Activated T-helper 2 cell treated with anti-CD3 and anti-CD28 coated beads, Interferon-gamma antibody, Interleukin-2, Interleukin-4, amounts not matched to agents 10 μg/mL and 5 μg/mL and 100 μg/mL, durations not matched to agents 14 hours and 24 hours and 36 hours (primary cell): ENCODE data around the gene PDCD11. TPM values are rescaled to one million over a fixed set of nuclear protein-coding genes. Genes with fewer than 3 reads are reported as not detected.
A peak's percentile ranks its signal among the peaks of the same experiment; 100 is the strongest.

Experiments used
- DNase-seq: peaks from one replicate; pipeline ENCODE4 v3.0.0; 2021; ENCODE audit warnings: low spot score
- H3K27ac Mint-ChIP-seq: one replicate; pipeline ENCODE4 v1.8.0; 2021; ENCODE audit warnings: mixed read lengths
- H3K27me3 Mint-ChIP-seq: one replicate; pipeline ENCODE4 v1.8.0; 2021; ENCODE audit warnings: low read depth, mixed read lengths
- H3K36me3 Mint-ChIP-seq: one replicate; pipeline ENCODE4 v1.8.0; 2021; ENCODE audit warnings: low read depth, mixed read lengths
- H3K4me1 Mint-ChIP-seq: one replicate; pipeline ENCODE4 v1.8.0; 2021; ENCODE audit warnings: low read depth, mixed read lengths
- H3K4me3 Mint-ChIP-seq: one replicate; pipeline ENCODE4 v1.8.0; 2021; ENCODE audit warnings: low read depth, mild to moderate bottlenecking, moderate library complexity, mixed read lengths
- H3K9me3 Mint-ChIP-seq: one replicate; pipeline ENCODE4 v1.8.0; 2021; ENCODE audit warnings: mixed read lengths
- intact Hi-C: fragments of 100-400 bp; cut with micrococcal nuclease; formaldehyde crosslinking; loops from one replicate; pipeline ENCODE4 v1.15.1; 2023
- total RNA-seq: library from RNA; stranded (reverse); gene quantifications from 2 replicates; pipeline ENCODE4 v1.2.3, GENCODE V29; 2022

Gene PDCD11
- total RNA-seq, 1 donor from 2014 or later = 79.4 TPM

- Mint-ChIP-seq H3K9me3 (no peaks in the 10 kb centered on the region), H3K36me3 (peaks cover 3% of the 10 kb centered on the region), H3K4me3 (no peak overlapping the region), H3K4me1 (peaks cover 27% of the 10 kb centered on the region), H3K27ac (no peak overlapping the region), H3K27me3 (no peaks in the 10 kb centered on the region)
- DNase-seq = no peak
- intact Hi-C loops = no loop called here
Measured at GRCh38 chr10:103456074-103456660, 59.7 kb downstream of the PDCD11 start.

- intact Hi-C loops = no loop called here
- Mint-ChIP-seq H3K27ac (peak overlapping the region; percentile 58), H3K9me3 (no peaks in the 10 kb centered on the region), H3K4me3 (no peak overlapping the region), H3K27me3 (no peaks in the 10 kb centered on the region), H3K36me3 (no peaks in the 10 kb centered on the region), H3K4me1 (peaks cover 24% of the 10 kb centered on the region)
- DNase-seq = no peak
Measured at GRCh38 chr10:103457176-103457712, 60.8 kb downstream of the PDCD11 start.

- no peak for DNase-seq
- Mint-ChIP-seq H3K27me3 (no peaks in the 10 kb centered on the region), H3K4me1 (peaks cover 18% of the 10 kb centered on the region), H3K4me3 (no peak overlapping the region), H3K27ac (no peak overlapping the region), H3K36me3 (no peaks in the 10 kb centered on the region), H3K9me3 (no peaks in the 10 kb centered on the region)
- intact Hi-C loops = no loop called here
Measured at GRCh38 chr10:103457896-103458583, 61.6 kb downstream of the PDCD11 start.

GRCh38 chr10:103458720-103459119 lies 62.3 kb downstream of the PDCD11 start, which contains the start of gene CALHM1:
CALHM1 (minus strand) TSS chr10:103458900; CDS start chr10:103458751, 149 bp downstream.
- intact Hi-C loops = no loop called here
- no peaks in the 10 kb centered on the region for H3K36me3 Mint-ChIP-seq
- peak within 1 kb of the TSS; percentile 29 for H3K27ac Mint-ChIP-seq
- H3K4me1 Mint-ChIP-seq = peaks cover 12% of the 10 kb centered on the region
- H3K4me3 Mint-ChIP-seq = no peak within 1 kb of the TSS
- H3K27me3 Mint-ChIP-seq = peaks cover 2% of the 10 kb centered on the region
- no peaks in the 10 kb centered on the region for H3K9me3 Mint-ChIP-seq
- no peak for DNase-seq

GRCh38 chr10:103459615-103460014 lies 63.2 kb downstream of the PDCD11 start:
- no peak overlapping the region for H3K4me3 Mint-ChIP-seq
- DNase-seq = no peak
- peaks cover 2% of the 10 kb centered on the region for H3K27me3 Mint-ChIP-seq
- intact Hi-C loops = no loop called here
- no peaks in the 10 kb centered on the region for H3K9me3 Mint-ChIP-seq
- no peaks in the 10 kb centered on the region for H3K36me3 Mint-ChIP-seq
- no peak overlapping the region for H3K27ac Mint-ChIP-seq
- peaks cover 11% of the 10 kb centered on the region for H3K4me1 Mint-ChIP-seq

GRCh38 chr10:103463499-103463898 lies 67.1 kb downstream of the PDCD11 start:
- Mint-ChIP-seq H3K4me3 (no peak overlapping the region), H3K4me1 (peaks cover 17% of the 10 kb centered on the region), H3K36me3 (no peaks in the 10 kb centered on the region), H3K27me3 (peaks cover 2% of the 10 kb centered on the region), H3K9me3 (no peaks in the 10 kb centered on the region), H3K27ac (no peak overlapping the region)
- no peak for DNase-seq
- intact Hi-C loops = no loop called here

DNA sequence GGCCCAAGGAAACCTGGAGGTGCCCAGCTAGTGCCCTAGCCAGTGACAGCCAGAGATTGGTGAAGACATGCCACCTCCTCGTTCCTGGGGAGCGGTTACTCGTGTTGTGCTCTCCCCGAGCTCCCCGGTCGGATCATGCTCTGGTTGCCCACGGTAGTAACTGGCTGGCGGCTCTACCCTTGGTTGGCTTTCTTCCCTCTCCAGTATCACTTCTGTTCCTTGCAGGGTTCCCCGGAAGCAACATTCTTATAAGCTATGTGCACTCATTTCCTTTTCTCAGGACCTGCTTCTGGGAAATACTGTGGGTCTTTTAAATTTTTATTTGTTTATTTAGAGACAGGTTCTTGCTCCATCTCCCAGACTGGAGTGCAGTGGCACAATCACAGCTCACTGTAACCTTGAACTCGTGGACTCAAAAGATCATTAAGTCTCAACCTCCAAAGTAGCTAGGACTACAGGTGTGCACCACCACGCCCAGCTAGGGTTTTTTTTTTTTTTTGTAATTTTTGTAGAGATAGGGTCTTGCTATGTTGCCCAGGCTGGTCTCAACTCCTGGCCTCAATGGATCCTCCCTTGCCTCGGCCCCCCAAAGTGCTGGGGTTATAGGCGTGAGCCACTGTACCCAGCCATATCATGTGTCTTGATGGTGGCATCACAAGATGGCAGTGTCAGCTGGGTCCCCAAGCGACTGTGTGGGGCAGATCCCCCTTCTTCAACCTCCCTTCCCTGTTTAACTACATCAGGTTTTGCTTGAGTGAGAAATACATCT lies 69.2 kb downstream of the PDCD11 start:
- peaks cover 24% of the 10 kb centered on the region for H3K4me1 Mint-ChIP-seq
- no peak overlapping the region for H3K4me3 Mint-ChIP-seq
- H3K36me3 Mint-ChIP-seq = peaks cover 3% of the 10 kb centered on the region
- intact Hi-C loops = no loop called here
- H3K27me3 Mint-ChIP-seq = peaks cover 2% of the 10 kb centered on the region
- no peak for DNase-seq
- H3K9me3 Mint-ChIP-seq = no peaks in the 10 kb centered on the region
- no peak overlapping the region for H3K27ac Mint-ChIP-seq

DNA sequence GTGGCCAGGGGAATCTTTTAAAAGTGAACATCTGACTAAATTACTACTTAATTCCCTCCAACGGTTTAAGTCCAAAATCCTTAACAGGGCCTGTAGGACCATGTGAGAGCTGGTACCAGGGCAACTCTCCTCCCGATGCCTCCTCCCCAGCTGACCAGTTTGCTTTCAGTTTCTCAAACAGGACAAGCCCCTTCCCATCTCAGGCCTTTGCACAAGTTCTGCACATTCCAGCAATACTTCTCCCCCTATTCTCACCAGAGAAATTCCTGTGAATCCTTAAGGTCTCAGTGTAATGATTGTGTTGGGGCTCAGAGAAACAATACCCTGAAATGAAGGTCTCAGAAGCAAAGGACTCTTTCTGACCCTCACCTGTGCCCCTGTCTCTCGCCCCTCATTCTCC lies 70.3 kb downstream of the PDCD11 start:
- no peak for DNase-seq
- Mint-ChIP-seq H3K27ac (no peak overlapping the region), H3K27me3 (peaks cover 2% of the 10 kb centered on the region), H3K4me3 (no peak overlapping the region), H3K4me1 (peaks cover 31% of the 10 kb centered on the region), H3K36me3 (peaks cover 3% of the 10 kb centered on the region), H3K9me3 (no peaks in the 10 kb centered on the region)
- intact Hi-C loops = no loop called here

- Mint-ChIP-seq H3K36me3 (peaks cover 3% of the 10 kb centered on the region), H3K27me3 (peaks cover 2% of the 10 kb centered on the region), H3K9me3 (no peaks in the 10 kb centered on the region), H3K4me3 (no peak overlapping the region), H3K27ac (no peak overlapping the region), H3K4me1 (peaks cover 37% of the 10 kb centered on the region)
- intact Hi-C loops = no loop called here
- DNase-seq = no peak
Measured at GRCh38 chr10:103467406-103467805, 71.0 kb downstream of the PDCD11 start.

GRCh38 chr10:103469201-103469600 lies 72.8 kb downstream of the PDCD11 start:
- Mint-ChIP-seq H3K4me3 (no peak overlapping the region), H3K9me3 (no peaks in the 10 kb centered on the region), H3K27me3 (no peaks in the 10 kb centered on the region), H3K27ac (no peak overlapping the region), H3K4me1 (peaks cover 45% of the 10 kb centered on the region), H3K36me3 (peaks cover 3% of the 10 kb centered on the region)
- intact Hi-C loops = no loop called here
- no peak for DNase-seq

DNA sequence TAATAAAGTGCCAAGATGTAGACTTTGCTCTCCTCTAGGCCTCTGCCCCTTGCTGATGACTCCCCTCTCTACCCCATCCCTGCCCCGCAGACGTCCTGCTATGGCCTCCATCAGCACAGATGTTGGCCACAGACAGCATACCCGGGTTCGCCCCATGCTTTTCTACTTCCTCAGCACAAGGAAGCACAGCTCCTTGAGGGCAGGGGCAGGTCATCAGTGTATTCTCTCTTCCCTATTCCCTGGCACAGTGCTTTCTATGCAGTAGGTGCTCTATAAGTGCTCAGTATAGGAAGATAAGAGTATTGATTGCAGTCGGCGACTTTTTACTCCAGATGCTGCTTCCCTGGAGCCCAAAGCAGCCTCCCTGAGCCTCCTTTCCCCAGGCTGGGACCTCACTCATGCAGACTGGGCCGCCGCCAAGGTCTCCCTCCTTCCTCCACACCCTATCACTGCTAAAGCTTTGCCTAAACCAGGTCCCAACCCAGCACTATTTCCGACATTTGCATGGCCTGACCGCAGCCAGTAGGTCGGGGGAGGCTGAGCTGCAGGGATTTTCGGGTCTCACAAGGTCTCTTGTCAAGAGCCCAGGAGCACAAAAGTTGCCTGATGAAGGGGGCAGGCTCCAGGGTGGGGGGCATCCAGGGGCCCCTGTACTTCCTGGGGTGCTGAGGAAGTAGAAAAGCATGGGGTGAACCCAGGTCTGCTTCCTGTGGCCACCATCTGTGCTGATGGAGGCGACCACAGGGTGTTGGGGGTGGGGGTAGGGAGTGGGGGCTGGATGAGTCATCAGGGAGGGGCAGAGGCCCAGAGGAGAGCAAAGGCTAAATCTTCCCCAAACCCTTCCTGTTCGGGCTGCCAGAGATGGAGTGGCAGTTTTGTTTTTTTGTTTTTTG lies 74.6 kb downstream of the PDCD11 start:
- intact Hi-C loops = loop anchor here (1.0 kb wide), 1 partner anchor 20 kb away; no protein-coding TSS in a partner anchor
- peak overlapping the region; percentile 46 for H3K4me3 Mint-ChIP-seq
- peaks cover 3% of the 10 kb centered on the region for H3K36me3 Mint-ChIP-seq
- no peaks in the 10 kb centered on the region for H3K27me3 Mint-ChIP-seq
- no peaks in the 10 kb centered on the region for H3K9me3 Mint-ChIP-seq
- peak; percentile 76 for DNase-seq
- peaks cover 45% of the 10 kb centered on the region for H3K4me1 Mint-ChIP-seq
- H3K27ac Mint-ChIP-seq = peak overlapping the region; percentile 92

DNA sequence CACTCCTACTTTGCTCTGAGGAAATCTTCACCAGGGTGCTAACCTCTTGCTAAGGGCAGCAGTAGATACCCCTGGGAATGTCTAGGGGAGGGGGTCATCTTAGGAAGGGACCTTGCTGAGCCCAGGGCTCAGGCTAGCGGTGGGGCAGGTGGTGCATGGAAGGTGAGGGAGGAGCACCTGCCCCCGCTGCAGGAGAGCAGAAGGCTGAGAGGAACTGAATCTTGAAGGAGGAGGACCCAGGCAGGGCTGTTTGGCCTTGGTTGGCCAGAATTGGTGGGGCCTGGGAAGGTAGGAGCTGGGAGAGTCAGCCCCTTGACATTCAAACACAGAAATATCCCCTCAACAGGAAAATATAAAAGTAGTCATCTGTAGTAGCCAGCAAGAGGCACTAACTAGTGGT lies 75.6 kb downstream of the PDCD11 start:
- no peaks in the 10 kb centered on the region for H3K27me3 Mint-ChIP-seq
- H3K9me3 Mint-ChIP-seq = no peaks in the 10 kb centered on the region
- H3K4me3 Mint-ChIP-seq = peak overlapping the region; percentile 10
- DNase-seq = no peak
- peak overlapping the region; percentile 92 for H3K27ac Mint-ChIP-seq
- peaks cover 42% of the 10 kb centered on the region for H3K4me1 Mint-ChIP-seq
- intact Hi-C loops = no loop called here
- H3K36me3 Mint-ChIP-seq = peaks cover 3% of the 10 kb centered on the region
